OCI-LY1 (cell line): ENCODE data around the gene FBXO10.
"Not testable (repeated sequence)": the region's sequence is repeated elsewhere in the genome, so short reads cannot be mapped to it uniquely, and the experiment has no call there.

Experiments used
- H2AFZ ChIP-seq: fragments of 200-600 bp; sonication (generic), shearing (Covaris generic); 2 replicates; pipeline ENCODE4 v1.6.0; 2014; ENCODE audit warnings: antibody characterized with exemption, mild to moderate bottlenecking, low read length
- H3F3A ChIP-seq: fragments of 200-600 bp; sonication (generic), shearing (Covaris generic); 2 replicates; pipeline ENCODE4 v1.6.0; 2014; ENCODE audit warnings: mild to moderate bottlenecking, antibody characterized with exemption, low read length, moderate library complexity; ENCODE audit not compliant: insufficient read depth
- H3K27ac ChIP-seq: fragments of 200-600 bp; sonication (generic); 2 replicates; pipeline ENCODE4 v1.5.1; 2014; ENCODE audit warnings: low read length, mixed run types, mild to moderate bottlenecking, low read depth; ENCODE audit not compliant: poor library complexity, severe bottlenecking
- H3K27me3 ChIP-seq: fragments of 200-600 bp; sonication (generic); 2 replicates; pipeline ENCODE4 v1.6.0; 2014; ENCODE audit warnings: antibody characterized with exemption, mild to moderate bottlenecking, low read length, moderate library complexity; ENCODE audit not compliant: insufficient read depth
- H3K36me3 ChIP-seq: fragments of 200-600 bp; sonication (generic); 2 replicates; pipeline ENCODE4 v1.6.1; 2014; ENCODE audit warnings: mild to moderate bottlenecking, antibody characterized with exemption, low read length, moderate library complexity, mixed read lengths; ENCODE audit not compliant: insufficient read depth
- H3K4me1 ChIP-seq: fragments of 200-600 bp; sonication (generic); 2 replicates; pipeline ENCODE4 v1.5.1; 2014; ENCODE audit warnings: mild to moderate bottlenecking, low read length, moderate library complexity; ENCODE audit not compliant: insufficient read depth, severe bottlenecking
- H3K4me2 ChIP-seq: fragments of 200-600 bp; sonication (generic), shearing (Covaris generic); 2 replicates; pipeline ENCODE4 v1.6.1; 2014; ENCODE audit warnings: low read length
- H3K4me3 ChIP-seq: fragments of 200-600 bp; sonication (generic); 2 replicates; pipeline ENCODE4 v1.5.1; 2014; ENCODE audit warnings: low read length, low read depth, mild to moderate bottlenecking, mixed read lengths; ENCODE audit not compliant: poor library complexity, severe bottlenecking
- H3K79me2 ChIP-seq: fragments of 200-600 bp; shearing (Covaris generic); 2 replicates; pipeline ENCODE4 v1.6.1; 2016; ENCODE audit warnings: mixed run types, low read length, mixed read lengths; ENCODE audit not compliant: insufficient read depth
- H3K9ac ChIP-seq: fragments of 200-600 bp; sonication (generic), shearing (Covaris generic); 2 replicates; pipeline ENCODE4 v1.6.1; 2014; ENCODE audit warnings: mild to moderate bottlenecking, low read length, mixed read lengths
- H3K9me2 ChIP-seq: fragments of 200-600 bp; sonication (generic), shearing (Covaris generic); 2 replicates; pipeline ENCODE4 v1.6.1; 2014; ENCODE audit warnings: low read depth, mild to moderate bottlenecking, low read length, mixed read lengths
- H3K9me3 ChIP-seq: fragments of 200-600 bp; shearing (Covaris generic); 2 replicates; pipeline ENCODE4 v1.6.1; 2014; ENCODE audit warnings: low read length, mixed read lengths
- H4K20me1 ChIP-seq: fragments of 200-600 bp; sonication (generic), shearing (Covaris generic); 2 replicates; pipeline ENCODE4 v1.6.0; 2016; ENCODE audit warnings: mild to moderate bottlenecking, low read length; ENCODE audit not compliant: insufficient read depth
- CTCF ChIP-seq: fragments of 200-600 bp; sonication (generic), shearing (Covaris generic); IDR thresholded peaks from 2 replicates; pipeline ENCODE4 v1.5.1; 2017; ENCODE audit warnings: mild to moderate bottlenecking, antibody characterized with exemption, low read length, moderate library complexity, mixed read lengths
- EZH2 ChIP-seq: fragments of 200-600 bp; sonication (generic), shearing (Covaris generic); IDR thresholded peaks from 2 replicates; pipeline ENCODE4 v1.8.0; 2017; ENCODE audit warnings: borderline replicate concordance, mixed run types, mild to moderate bottlenecking, antibody characterized with exemption, low read length, moderate library complexity, mixed read lengths

FBXO10 gene

GRCh38 chr9:37468620-37469019 is 107.6 kb downstream of the FBXO10 start:
- Histone ChIP-seq H3K9ac (no peak overlapping the region), H2AFZ (no peak overlapping the region), H3K4me3 (no peak overlapping the region), H3F3A (no peaks in the 10 kb centered on the region), H3K9me2 (no peaks in the 10 kb centered on the region), H3K9me3 (peaks cover 3% of the 10 kb centered on the region; the same call in 1 of the 2 replicates), H3K27me3 (no peaks in the 10 kb centered on the region), H3K79me2 (peaks cover 10% of the 10 kb centered on the region), H3K36me3 (no peaks in the 10 kb centered on the region), H3K4me2 (no peak overlapping the region), H4K20me1 (no peaks in the 10 kb centered on the region), H3K27ac (no peak overlapping the region), H3K4me1 (peaks cover 26% of the 10 kb centered on the region)
- no peak for TF ChIP-seq EZH2
- no peak for TF ChIP-seq CTCF

- H3K27me3 ChIP-seq, H2AFZ ChIP-seq, H3K4me2 ChIP-seq, H3K9ac ChIP-seq, H3K36me3 ChIP-seq, H3K9me2 ChIP-seq, H4K20me1 ChIP-seq, H3K4me3 ChIP-seq, H3F3A ChIP-seq, H3K27ac ChIP-seq, H3K9me3 ChIP-seq: not testable (repeated sequence)
- H3K79me2 ChIP-seq = peaks cover 21% of the 10 kb centered on the region
- peaks cover 36% of the 10 kb centered on the region for H3K4me1 ChIP-seq
Measured at GRCh38 chr9:37467530-37467929, 108.7 kb downstream of the FBXO10 start.

GRCh38 chr9:37466037-37466709 is 110.0 kb downstream of the FBXO10 start:
- 0 out of 2 replicates have a peak overlapping the region, but pooled peaks have one; percentile 2 for H2AFZ ChIP-seq

More at GRCh38 chr9:37466037-37466709, 110.0 kb downstream of the FBXO10 start:
- Histone ChIP-seq H3K27ac (peak overlapping the region; percentile 90), H3K79me2 (peaks cover 34% of the 10 kb centered on the region), H3K27me3 (no peaks in the 10 kb centered on the region), H4K20me1 (no peaks in the 10 kb centered on the region), H3K4me3 (peak overlapping the region; percentile 86), H3K4me2 (peak overlapping the region; percentile 95), H3K4me1 (peaks cover 41% of the 10 kb centered on the region), H3K9me3 (no peaks in the 10 kb centered on the region), H3K9me2 (no peaks in the 10 kb centered on the region), H3K36me3 (no peaks in the 10 kb centered on the region), H3F3A (no peaks in the 10 kb centered on the region), H3K9ac (peak overlapping the region; percentile 85)
- TF ChIP-seq CTCF (no peak), EZH2 (no peak)
